ENCODE data around the gene APOO. TPM values are rescaled to one million over a fixed set of nuclear protein-coding genes. Genes with fewer than 3 reads are reported as not detected.
A peak's percentile ranks its signal among the peaks of the same experiment; 100 is the strongest.

The APOO gene
- total RNA-seq, 1 donor, result 7.2 TPM

DNA sequence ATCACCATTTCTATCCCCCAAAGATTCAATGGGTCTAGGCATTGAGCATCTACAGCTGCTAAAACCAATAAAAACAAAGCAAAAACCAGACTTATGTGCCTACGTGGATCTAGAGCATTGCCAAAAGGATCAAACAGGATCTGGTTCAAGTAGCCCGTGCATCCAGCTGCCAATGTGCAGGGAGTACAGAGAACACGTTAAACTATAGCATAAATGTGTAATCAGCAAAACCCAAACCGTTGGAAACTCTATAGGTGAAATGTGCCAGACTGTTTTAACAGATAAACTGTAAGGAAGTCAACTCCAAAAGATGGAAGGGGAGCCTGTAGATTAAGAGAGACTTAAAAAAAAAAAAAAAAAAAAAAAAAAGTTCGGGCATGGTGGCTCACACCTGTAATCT, 58.5 kb downstream of the APOO start:
- Histone ChIP-seq H3K79me2 (ENCODE audit: insufficient read depth, low read length) (no peaks in the 10 kb centered on the region), H3K4me1 (ENCODE audit: insufficient read depth, low read length) (no peaks in the 10 kb centered on the region), H3K27me3 (ENCODE audit: insufficient read depth, low read length) (no peaks in the 10 kb centered on the region), H3K27ac (ENCODE audit: low read depth, low read length) (no peak overlapping the region), H3K9me3 (ENCODE audit: low read depth, low read length) (no peaks in the 10 kb centered on the region), H4K20me1 (ENCODE audit: insufficient read depth, low read length) (no peaks in the 10 kb centered on the region), H3K4me3 (ENCODE audit: insufficient read depth, low read length) (no peak overlapping the region), H3K4me2 (ENCODE audit: insufficient read depth, low read length) (no peak overlapping the region), H2AFZ (ENCODE audit: low read length) (no peak overlapping the region), H3K36me3 (ENCODE audit: insufficient read depth, low read length) (no peaks in the 10 kb centered on the region)
- TF ChIP-seq CTCF (IDR thresholded peaks at IDR 0.05; ENCODE audit: extremely low read depth, low read depth, low read length), result no peak
- DNase-seq (ENCODE audit: insufficient read length, low spot score, missing footprints), result no peak

GRCh38 chrX:23845351-23845817, 62.4 kb downstream of the APOO start:
- no peaks in the 10 kb centered on the region for H3K79me2 ChIP-seq (ENCODE audit: insufficient read depth, low read length)
- no peak overlapping the region for H3K4me3 ChIP-seq (ENCODE audit: insufficient read depth, low read length)
- no peak for DNase-seq (ENCODE audit: insufficient read length, low spot score, missing footprints)
- H3K4me1 ChIP-seq (ENCODE audit: insufficient read depth, low read length), result no peaks in the 10 kb centered on the region
- H3K9me3 ChIP-seq (ENCODE audit: low read depth, low read length), result no peaks in the 10 kb centered on the region
- H2AFZ ChIP-seq (ENCODE audit: low read length), result peak overlapping the region; percentile 7
- no peaks in the 10 kb centered on the region for H3K27me3 ChIP-seq (ENCODE audit: insufficient read depth, low read length)
- no peak overlapping the region for H3K4me2 ChIP-seq (ENCODE audit: insufficient read depth, low read length)
- no peaks in the 10 kb centered on the region for H3K36me3 ChIP-seq (ENCODE audit: insufficient read depth, low read length)
- H4K20me1 ChIP-seq (ENCODE audit: insufficient read depth, low read length), result no peaks in the 10 kb centered on the region
- no peak overlapping the region for H3K27ac ChIP-seq (ENCODE audit: low read depth, low read length)
- no peak for TF ChIP-seq CTCF (IDR thresholded peaks at IDR 0.05; ENCODE audit: extremely low read depth, low read depth, low read length)

- Histone ChIP-seq H3K27ac (ENCODE audit: low read depth, low read length) (no peak overlapping the region), H3K9me3 (ENCODE audit: low read depth, low read length) (no peaks in the 10 kb centered on the region), H3K4me3 (ENCODE audit: insufficient read depth, low read length) (no peak overlapping the region), H3K79me2 (ENCODE audit: insufficient read depth, low read length) (no peaks in the 10 kb centered on the region), H3K4me2 (ENCODE audit: insufficient read depth, low read length) (no peak overlapping the region), H3K27me3 (ENCODE audit: insufficient read depth, low read length) (no peaks in the 10 kb centered on the region), H3K4me1 (ENCODE audit: insufficient read depth, low read length) (no peaks in the 10 kb centered on the region), H3K36me3 (ENCODE audit: insufficient read depth, low read length) (no peaks in the 10 kb centered on the region), H4K20me1 (ENCODE audit: insufficient read depth, low read length) (no peaks in the 10 kb centered on the region), H2AFZ (ENCODE audit: low read length) (no peak overlapping the region)
- no peak for TF ChIP-seq CTCF (IDR thresholded peaks at IDR 0.05; ENCODE audit: extremely low read depth, low read depth, low read length)
- no peak for DNase-seq (ENCODE audit: insufficient read length, low spot score, missing footprints)
Observed at GRCh38 chrX:23844502-23845138, 63.1 kb downstream of the APOO start.

DNA sequence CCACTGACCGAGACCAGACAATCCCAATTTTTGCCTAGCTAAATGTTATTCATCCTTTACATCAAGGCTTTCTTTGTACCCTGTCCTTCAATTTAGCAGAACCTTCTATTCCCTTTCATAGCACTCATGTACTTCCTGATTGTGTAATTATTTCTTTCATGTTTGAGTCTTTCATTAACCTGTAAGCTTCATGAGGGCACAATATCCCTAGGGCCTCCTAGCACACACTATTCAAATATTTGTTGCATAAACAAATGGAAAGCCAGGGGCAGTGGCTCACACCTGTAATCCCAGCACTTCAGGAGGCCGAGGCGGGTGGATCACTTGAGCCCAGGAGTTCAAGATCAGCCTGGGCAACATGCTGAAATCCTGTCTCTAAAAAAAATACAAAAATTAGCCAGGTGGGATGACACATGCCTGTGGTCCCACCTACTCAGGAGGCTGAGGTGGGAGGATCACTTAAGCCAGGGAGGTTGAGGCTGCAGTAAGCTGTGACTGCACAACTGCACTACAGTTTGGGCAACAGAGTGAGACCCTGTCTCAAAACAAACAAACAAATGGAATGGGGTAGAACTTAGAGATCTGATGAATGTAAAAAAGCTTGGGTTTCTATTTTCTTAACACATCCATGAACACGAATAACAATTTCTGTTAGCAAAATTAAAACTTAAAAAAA, 65.8 kb downstream of the APOO start:
- H2AFZ ChIP-seq (ENCODE audit: low read length), result no peak overlapping the region
- H3K27ac ChIP-seq (ENCODE audit: low read depth, low read length), result no peak overlapping the region
- DNase-seq (ENCODE audit: insufficient read length, low spot score, missing footprints), result no peak

More for the DNA sequence above, 65.8 kb downstream of the APOO start:
- H3K4me3 ChIP-seq (ENCODE audit: insufficient read depth, low read length), result no peak overlapping the region
- no peaks in the 10 kb centered on the region for H3K36me3 ChIP-seq (ENCODE audit: insufficient read depth, low read length)
- H3K4me2 ChIP-seq (ENCODE audit: insufficient read depth, low read length), result no peak overlapping the region
- no peaks in the 10 kb centered on the region for H3K9me3 ChIP-seq (ENCODE audit: low read depth, low read length)
- H3K27me3 ChIP-seq (ENCODE audit: insufficient read depth, low read length), result no peaks in the 10 kb centered on the region
- H3K79me2 ChIP-seq (ENCODE audit: insufficient read depth, low read length), result no peaks in the 10 kb centered on the region
- H4K20me1 ChIP-seq (ENCODE audit: insufficient read depth, low read length), result no peaks in the 10 kb centered on the region
- no peak for TF ChIP-seq CTCF (IDR thresholded peaks at IDR 0.05; ENCODE audit: extremely low read depth, low read depth, low read length)
- no peaks in the 10 kb centered on the region for H3K4me1 ChIP-seq (ENCODE audit: insufficient read depth, low read length)
